Ramos (cell line): ENCODE measurements around the gene IGF2BP3.
"Not testable (repeated sequence)": the region's sequence is repeated elsewhere in the genome, so short reads cannot be mapped to it uniquely, and the experiment has no call there.

Experiments used
- in situ Hi-C: fragments of 300-500 bp; cut with MboI; formaldehyde crosslinking; loops from one replicate; pipeline ENCODE4 v1.14.3; 2022; ENCODE audit warnings: low sequenced_read_pairs; ENCODE audit not compliant: unreplicated experiment

The IGF2BP3 gene

GRCh38 chr7:23470330-23471105 is at the start of gene IGF2BP3:
Gene IGF2BP3 (minus strand): TSS chr7:23470491. CDS start chr7:23470110, 381 bp downstream.
- in situ Hi-C loops: loop anchor here (5.0 kb wide), 1 partner anchor 98 kb away; no protein-coding TSS in a partner anchor

DNA sequence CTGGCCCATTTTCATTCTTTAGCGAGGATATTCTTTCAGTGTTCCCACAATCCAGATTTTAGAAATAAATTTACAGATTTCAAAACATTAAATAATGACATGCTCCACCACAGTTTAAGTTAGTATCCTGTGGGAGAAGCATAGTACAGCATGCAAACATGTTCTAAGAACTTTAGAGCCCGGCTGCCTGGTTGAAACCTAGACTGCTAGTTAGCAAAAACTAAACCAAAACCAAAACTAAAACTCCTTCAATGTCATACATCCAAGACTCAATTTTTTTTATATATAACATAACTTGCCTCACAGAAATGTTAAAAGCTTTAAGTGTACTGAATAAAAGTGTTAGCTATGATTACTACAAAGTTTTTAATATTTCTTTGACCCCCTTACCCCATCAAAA is 44.5 kb upstream of the IGF2BP3 start:
- in situ Hi-C loops: no loop called here

DNA sequence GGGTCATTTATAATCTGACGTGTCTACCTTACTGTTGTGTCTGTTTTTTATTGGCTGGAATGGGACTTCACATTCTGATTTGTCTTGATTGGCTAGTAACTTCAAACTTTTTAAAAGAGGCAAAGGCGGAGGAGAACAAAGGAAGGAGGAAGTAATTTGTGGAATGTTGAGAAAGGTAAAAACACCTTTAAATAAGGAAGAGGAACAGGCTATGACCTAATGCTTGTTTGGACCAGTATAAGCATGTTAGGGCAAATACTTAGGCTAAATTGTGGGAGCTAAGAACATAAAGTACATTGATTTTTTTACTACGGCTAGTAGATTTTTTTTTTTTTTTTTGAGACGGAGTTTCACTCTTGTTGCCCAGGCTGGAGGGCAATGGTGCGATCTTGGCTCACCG is 43.5 kb upstream of the IGF2BP3 start:
- in situ Hi-C loops: not testable (repeated sequence)

- in situ Hi-C loops: no loop called here
Measured at GRCh38 chr7:23494009-23494408, 23.7 kb upstream of the IGF2BP3 start.

- in situ Hi-C loops: no loop called here
Measured at GRCh38 chr7:23491502-23491901, 21.2 kb upstream of the IGF2BP3 start.

DNA sequence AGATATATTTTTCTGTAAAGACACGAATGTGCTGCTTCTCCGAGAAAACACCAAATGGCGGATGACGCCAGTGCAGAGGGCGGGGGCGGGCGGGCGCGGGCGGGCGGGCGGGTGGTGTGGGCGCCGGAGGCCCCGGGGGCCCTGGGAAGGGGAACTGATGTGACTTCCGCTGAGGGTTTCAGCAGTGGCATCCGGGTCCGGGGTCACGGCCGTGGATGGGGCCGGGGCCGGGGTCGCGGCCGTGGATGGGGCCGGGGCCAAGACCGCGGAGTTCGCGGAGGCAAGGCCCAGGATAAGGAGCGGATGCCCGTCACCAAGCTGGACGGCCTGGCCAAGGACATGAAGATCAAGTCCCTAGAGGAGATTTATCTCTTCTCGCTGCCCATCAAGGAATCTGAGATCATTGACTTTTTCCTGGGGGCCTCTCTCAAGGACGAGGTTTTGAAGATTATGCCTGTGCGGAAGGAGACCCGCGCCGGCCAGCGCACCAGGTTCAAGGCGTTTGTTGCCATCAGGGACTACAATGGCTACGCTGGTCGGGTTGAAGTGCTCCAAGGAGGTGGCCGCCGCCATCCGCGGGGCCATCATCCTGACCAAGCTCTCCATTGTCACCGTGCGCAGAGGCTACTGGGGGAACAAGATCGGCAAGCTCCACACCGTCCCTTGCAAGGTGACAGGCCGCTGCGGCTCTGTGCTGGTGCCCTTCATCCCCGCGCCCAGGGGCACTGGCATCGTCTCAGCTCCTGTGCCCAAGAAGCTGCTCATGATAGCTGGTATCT is 20.3 kb upstream of the IGF2BP3 start:
- in situ Hi-C loops: no loop called here

DNA sequence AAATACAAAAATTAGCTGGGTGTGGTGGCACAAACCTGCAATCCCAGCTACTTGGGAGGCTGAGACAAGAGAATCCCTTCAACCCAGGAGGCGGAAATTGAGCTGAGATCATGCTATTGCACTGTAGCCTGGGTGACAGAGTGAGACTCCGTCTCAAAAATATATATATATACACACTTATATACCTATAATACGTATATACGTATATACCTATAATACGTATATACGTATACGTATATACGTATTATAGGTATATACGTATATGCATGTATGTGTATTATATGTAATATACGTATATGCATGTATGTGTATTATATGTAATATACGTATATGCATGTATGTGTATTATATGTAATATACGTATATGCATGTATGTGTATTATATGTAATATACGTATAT is 18.4 kb upstream of the IGF2BP3 start:
- in situ Hi-C loops: not testable (repeated sequence)

GRCh38 chr7:23487670-23488069 is 17.4 kb upstream of the IGF2BP3 start:
- in situ Hi-C loops: no loop called here

- in situ Hi-C loops: no loop called here
Measured at GRCh38 chr7:23486002-23486773, 15.9 kb upstream of the IGF2BP3 start.

DNA sequence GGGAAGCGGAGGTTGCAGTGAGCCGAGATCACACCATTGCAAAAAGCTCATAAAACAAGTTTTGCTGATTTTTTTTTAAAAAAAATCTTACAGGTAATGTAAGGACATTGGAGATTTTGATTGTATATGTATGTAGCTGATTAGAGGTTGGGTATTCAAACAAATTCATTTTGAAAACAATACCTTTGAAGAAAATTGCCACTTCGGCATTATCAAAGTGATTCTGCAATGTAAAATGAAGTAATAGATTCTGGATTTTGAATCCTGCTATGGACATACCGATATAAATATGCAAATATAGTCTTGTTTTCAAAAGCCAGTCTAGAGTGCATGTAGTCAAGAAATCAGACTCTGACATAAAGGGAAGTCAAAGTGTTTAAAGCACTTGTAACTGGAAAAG is 12.4 kb upstream of the IGF2BP3 start:
- in situ Hi-C loops: no loop called here

- in situ Hi-C loops: no loop called here
Measured at GRCh38 chr7:23477962-23478866, 7.9 kb upstream of the IGF2BP3 start.

DNA sequence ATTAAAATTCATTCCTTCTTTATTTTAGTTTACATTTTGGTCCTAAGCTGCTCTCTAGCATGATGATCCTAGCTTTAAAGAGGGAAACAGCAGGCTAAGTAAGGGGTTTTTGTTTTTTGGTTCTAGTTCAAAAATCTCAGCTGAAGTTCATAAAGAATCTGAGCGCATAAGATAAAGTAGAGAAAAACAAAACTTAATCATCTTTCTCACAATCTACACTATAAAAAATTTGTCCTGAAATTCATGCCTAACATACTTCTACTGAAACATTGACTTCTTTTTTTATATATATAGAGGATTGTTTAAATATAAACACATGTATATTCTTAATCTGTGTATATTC is 6.8 kb upstream of the IGF2BP3 start:
- in situ Hi-C loops: no loop called here

- in situ Hi-C loops: no loop called here
Measured at GRCh38 chr7:23476286-23477156, 6.2 kb upstream of the IGF2BP3 start.

- in situ Hi-C loops: no loop called here
Measured at GRCh38 chr7:23475576-23475839, 5.2 kb upstream of the IGF2BP3 start.

- in situ Hi-C loops: loop anchor here (5.0 kb wide), 1 partner anchor 103 kb away; no protein-coding TSS in a partner anchor
Measured at GRCh38 chr7:23474829-23475575, 4.7 kb upstream of the IGF2BP3 start.

GRCh38 chr7:23474094-23474828 is 4.0 kb upstream of the IGF2BP3 start:
- in situ Hi-C loops: loop anchor here (5.0 kb wide), 1 partner anchor 102 kb away; no protein-coding TSS in a partner anchor

DNA sequence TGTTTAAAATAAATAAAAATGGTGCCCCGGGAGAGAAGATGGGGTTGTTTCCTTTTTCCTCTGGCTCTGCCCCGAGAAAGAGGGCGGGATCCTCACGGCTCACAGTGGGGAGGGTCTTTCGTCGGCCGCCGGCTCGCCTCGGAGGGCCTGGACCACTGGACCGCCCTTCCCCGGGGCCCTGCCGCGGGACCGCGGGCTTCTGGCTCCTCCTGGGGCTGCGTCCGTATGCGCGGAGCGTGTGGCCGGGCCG is 3.5 kb upstream of the IGF2BP3 start:
- in situ Hi-C loops: loop anchor here (5.0 kb wide), 1 partner anchor 101 kb away; no protein-coding TSS in a partner anchor
